ENCODE data around the gene PON3. TPM values are rescaled to one million over a fixed set of nuclear protein-coding genes. Genes with fewer than 3 reads are reported as not detected.
"Not testable (repeated sequence)": the region's sequence is repeated elsewhere in the genome, so short reads cannot be mapped to it uniquely, and the experiment has no call there.

The PON3 gene
- total RNA-seq, 4 donors from 2014 or later: 0.40 to 2.5 (median 1.9) TPM; not detected in 1

- TF ChIP-seq POLR2A (IDR thresholded peaks at IDR 0.05): no peak
- TF ChIP-seq, protein P1, sequence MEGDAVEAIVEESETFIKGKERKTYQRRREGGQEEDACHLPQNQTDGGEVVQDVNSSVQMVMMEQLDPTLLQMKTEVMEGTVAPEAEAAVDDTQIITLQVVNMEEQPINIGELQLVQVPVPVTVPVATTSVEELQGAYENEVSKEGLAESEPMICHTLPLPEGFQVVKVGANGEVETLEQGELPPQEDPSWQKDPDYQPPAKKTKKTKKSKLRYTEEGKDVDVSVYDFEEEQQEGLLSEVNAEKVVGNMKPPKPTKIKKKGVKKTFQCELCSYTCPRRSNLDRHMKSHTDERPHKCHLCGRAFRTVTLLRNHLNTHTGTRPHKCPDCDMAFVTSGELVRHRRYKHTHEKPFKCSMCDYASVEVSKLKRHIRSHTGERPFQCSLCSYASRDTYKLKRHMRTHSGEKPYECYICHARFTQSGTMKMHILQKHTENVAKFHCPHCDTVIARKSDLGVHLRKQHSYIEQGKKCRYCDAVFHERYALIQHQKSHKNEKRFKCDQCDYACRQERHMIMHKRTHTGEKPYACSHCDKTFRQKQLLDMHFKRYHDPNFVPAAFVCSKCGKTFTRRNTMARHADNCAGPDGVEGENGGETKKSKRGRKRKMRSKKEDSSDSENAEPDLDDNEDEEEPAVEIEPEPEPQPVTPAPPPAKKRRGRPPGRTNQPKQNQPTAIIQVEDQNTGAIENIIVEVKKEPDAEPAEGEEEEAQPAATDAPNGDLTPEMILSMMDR (IDR thresholded peaks at IDR 0.05): no peak
- Histone ChIP-seq H3K27ac (no peak overlapping the region), H3K4me3 (no peak overlapping the region), H3K36me3 (no peaks in the 10 kb centered on the region), H3K27me3 (peaks cover 0 to 12% (median 0%) of the 10 kb centered on the region in 4 donors), H3K4me1 (peaks cover 0 to 11% (median 0%) of the 10 kb centered on the region in 3 donors), H3K9me3 (peaks cover 0 to 9% (median 0%) of the 10 kb centered on the region in 3 donors)
- 55 to 69% methylated on average over 2 of the region's 2 CpGs for WGBS, 2 donors
- no peak for DNase-seq
- intact Hi-C loops (cut with DNase I): no loop called here
Observed at GRCh38 chr7:95391761-95392160, 4.4 kb downstream of the PON3 start.

- Histone ChIP-seq H3K4me1 (no peaks in the 10 kb centered on the region), H3K27ac (no peak overlapping the region), H3K4me3 (no peak overlapping the region), H3K9me3 (peaks cover 0 to 9% (median 0%) of the 10 kb centered on the region in 3 donors), H3K27me3 (no peaks in the 10 kb centered on the region), H3K36me3 (no peaks in the 10 kb centered on the region)
- intact Hi-C loops (cut with DNase I): no loop called here
- TF ChIP-seq, protein P1 (IDR thresholded peaks at IDR 0.05): no peak
- TF ChIP-seq POLR2A (IDR thresholded peaks at IDR 0.05): no peak
- WGBS, 2 donors: 86 to 88% methylated on average over 7 of the region's 7 CpGs
- DNase-seq: no peak
Observed at GRCh38 chr7:95389516-95389915, 6.7 kb downstream of the PON3 start.

- H3K9me3 ChIP-seq; H3K27ac ChIP-seq; intact Hi-C loops (cut with DNase I); H3K36me3 ChIP-seq; H3K4me1 ChIP-seq; H3K27me3 ChIP-seq; H3K4me3 ChIP-seq; DNase-seq: not testable (repeated sequence)
- 86% methylated on average over 1 of the region's 10 CpGs; no CpG with 5 or more reads in 1 of the 2 donors for WGBS, 2 donors
Observed at GRCh38 chr7:95379457-95379856, 16.7 kb downstream of the PON3 start.

DNA sequence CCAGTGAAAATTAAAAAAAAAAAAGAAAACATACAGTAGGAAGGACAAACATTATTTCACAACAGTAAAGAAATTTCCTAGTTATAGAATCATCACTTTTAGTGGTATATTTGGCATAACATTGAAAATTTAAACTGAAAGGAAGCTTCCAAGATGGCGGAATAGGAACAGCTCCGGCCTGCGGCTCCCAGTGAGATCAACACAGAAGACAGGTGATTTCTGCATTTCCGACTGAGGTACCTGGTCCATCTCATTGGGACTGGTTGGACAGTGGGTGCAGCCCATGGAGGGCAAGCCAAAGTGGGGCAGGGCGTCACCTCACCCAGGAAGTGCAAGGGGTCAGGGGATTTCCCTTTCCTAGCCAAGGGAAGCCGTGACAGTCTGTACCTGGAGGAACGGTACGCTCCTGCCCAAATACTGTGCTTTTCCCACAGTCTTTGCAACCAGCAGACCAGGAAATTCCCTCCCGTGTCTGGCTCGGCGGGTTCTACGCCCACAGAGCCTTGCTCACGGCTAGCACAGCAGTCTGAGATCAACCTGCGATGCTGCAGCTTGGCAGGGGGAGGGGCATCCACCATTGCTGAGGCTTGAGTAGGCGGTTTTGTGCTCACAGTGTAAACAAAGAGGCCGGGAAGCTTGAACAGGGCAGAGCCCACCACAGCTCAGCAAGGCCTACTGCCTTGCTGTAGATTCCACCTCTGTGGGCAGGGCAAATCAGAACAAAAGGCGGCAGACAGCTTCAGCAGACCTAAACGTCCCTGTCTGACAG lies 19.4 kb downstream of the PON3 start:
- H3K27ac ChIP-seq: no peak overlapping the region
- WGBS, 2 donors: 79 to 95% methylated on average over 7 to 14 of the region's 18 CpGs
- H3K4me3 ChIP-seq: no peak overlapping the region
- H3K36me3 ChIP-seq: no peaks in the 10 kb centered on the region
- no peaks in the 10 kb centered on the region for H3K4me1 ChIP-seq
- intact Hi-C loops (cut with DNase I): no loop called here
- H3K9me3 ChIP-seq: peaks cover 0 to 9% (median 4%) of the 10 kb centered on the region in 3 donors
- H3K27me3 ChIP-seq: no peaks in the 10 kb centered on the region
- DNase-seq: no peak
- TF ChIP-seq, protein P1 (IDR thresholded peaks at IDR 0.05): no peak
- no peak for TF ChIP-seq POLR2A (IDR thresholded peaks at IDR 0.05)

GRCh38 chr7:95375591-95376257 lies 20.5 kb downstream of the PON3 start:
- no peak for DNase-seq
- Histone ChIP-seq H3K9me3 (peaks cover 0 to 9% (median 4%) of the 10 kb centered on the region in 3 donors), H3K4me3 (no peak overlapping the region), H3K36me3 (no peaks in the 10 kb centered on the region), H3K27me3 (no peaks in the 10 kb centered on the region), H3K27ac (no peak overlapping the region), H3K4me1 (no peaks in the 10 kb centered on the region)
- TF ChIP-seq, protein P1 (IDR thresholded peaks at IDR 0.05): no peak
- TF ChIP-seq POLR2A (IDR thresholded peaks at IDR 0.05): no peak
- intact Hi-C loops (cut with DNase I): no loop called here
- WGBS, 2 donors: 40 to 69% methylated on average over 1 to 2 of the region's 2 CpGs

Data from esophagus squamous epithelium (tissue), 5 donors.